WTC11 (cell line): ENCODE measurements around the gene WBP2NL.

ENCODE experiments used
- CREB1 ChIP-seq: sonication (generic); formaldehyde crosslinking; IDR thresholded peaks from 2 replicates; pipeline ENCODE4 v1.8.0; 2023; ENCODE audit warnings: mild to moderate bottlenecking, missing genetic modification reagents
- CTCF ChIP-seq: fragments of 200-600 bp; IDR thresholded peaks from 2 replicates; pipeline ENCODE4 v1.8.0; 2022; ENCODE audit warnings: antibody characterized with exemption
- ELF4 ChIP-seq: sonication (generic); formaldehyde crosslinking; IDR thresholded peaks from 2 replicates; pipeline ENCODE4 v1.8.1; 2022; ENCODE audit warnings: low read depth, mild to moderate bottlenecking, moderate library complexity, missing genetic modification reagents
- FOXP1 ChIP-seq: sonication (generic); formaldehyde crosslinking; IDR thresholded peaks from 2 replicates; pipeline ENCODE4 v1.8.0; 2022; ENCODE audit warnings: missing genetic modification reagents, mild to moderate bottlenecking, moderate library complexity, borderline replicate concordance
- TP53 ChIP-seq: sonication (generic); formaldehyde crosslinking; IDR thresholded peaks from 2 replicates; pipeline ENCODE4 v1.8.1; 2023; ENCODE audit warnings: mild to moderate bottlenecking, missing genetic modification reagents
- USF2 ChIP-seq: sonication (generic); formaldehyde crosslinking; IDR thresholded peaks from 2 replicates; pipeline ENCODE4 v1.8.1; 2023; ENCODE audit warnings: mild to moderate bottlenecking, missing genetic modification reagents, moderate library complexity
- ZNF232 ChIP-seq: sonication (generic); formaldehyde crosslinking; IDR thresholded peaks from 2 replicates; pipeline ENCODE4 v1.8.0; 2022; ENCODE audit warnings: mild to moderate bottlenecking, missing genetic modification reagents
- ZNF263 ChIP-seq: sonication (generic); formaldehyde crosslinking; IDR thresholded peaks from 2 replicates; pipeline ENCODE4 v1.8.1; 2022; ENCODE audit warnings: low read depth, mild to moderate bottlenecking, moderate library complexity, missing genetic modification reagents
- ZNF396 ChIP-seq: fragments of 250-450 bp; sonication (Bioruptor Pico); IDR thresholded peaks from 2 replicates; pipeline ENCODE4 v1.8.0; 2021; ENCODE audit warnings: mild to moderate bottlenecking, moderate library complexity, borderline replicate concordance
- TF ChIP-seq, protein P1 (sequence below): sonication (generic); formaldehyde crosslinking; IDR thresholded peaks from 2 replicates; pipeline ENCODE4 v1.8.0; 2022; ENCODE audit warnings: mild to moderate bottlenecking, missing genetic modification reagents
- TF ChIP-seq, protein P2 (sequence below): fragments of 250-450 bp; sonication (Bioruptor Pico); IDR thresholded peaks from 2 replicates; pipeline ENCODE4 v1.9.0; 2021; ENCODE audit warnings: mild to moderate bottlenecking
- TF ChIP-seq, protein P3 (sequence below): sonication (generic); formaldehyde crosslinking; IDR thresholded peaks from 2 replicates; pipeline ENCODE4 v1.8.1; 2022; ENCODE audit warnings: low read depth, missing genetic modification reagents, borderline replicate concordance

- no peak for TF ChIP-seq CTCF
- TF ChIP-seq ZNF232 (CRISPR knock-in tag) = no peak
- no peak for TF ChIP-seq ZNF263 (CRISPR knock-in tag)
- no peak for TF ChIP-seq TP53 (CRISPR knock-in tag)
- no peak for TF ChIP-seq FOXP1 (CRISPR knock-in tag)
- TF ChIP-seq ZNF396 (CRISPR knock-in tag) = no peak
- TF ChIP-seq, protein P1, sequence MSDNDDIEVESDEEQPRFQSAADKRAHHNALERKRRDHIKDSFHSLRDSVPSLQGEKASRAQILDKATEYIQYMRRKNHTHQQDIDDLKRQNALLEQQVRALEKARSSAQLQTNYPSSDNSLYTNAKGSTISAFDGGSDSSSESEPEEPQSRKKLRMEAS (CRISPR knock-in tag) = no peak
- TF ChIP-seq, protein P2, sequence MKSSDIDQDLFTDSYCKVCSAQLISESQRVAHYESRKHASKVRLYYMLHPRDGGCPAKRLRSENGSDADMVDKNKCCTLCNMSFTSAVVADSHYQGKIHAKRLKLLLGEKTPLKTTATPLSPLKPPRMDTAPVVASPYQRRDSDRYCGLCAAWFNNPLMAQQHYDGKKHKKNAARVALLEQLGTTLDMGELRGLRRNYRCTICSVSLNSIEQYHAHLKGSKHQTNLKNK (CRISPR knock-in tag) = no peak
- no peak for TF ChIP-seq USF2 (CRISPR knock-in tag)
- no peak for TF ChIP-seq CREB1 (CRISPR knock-in tag)
- TF ChIP-seq ELF4 (CRISPR knock-in tag) = no peak
- TF ChIP-seq, protein P3, sequence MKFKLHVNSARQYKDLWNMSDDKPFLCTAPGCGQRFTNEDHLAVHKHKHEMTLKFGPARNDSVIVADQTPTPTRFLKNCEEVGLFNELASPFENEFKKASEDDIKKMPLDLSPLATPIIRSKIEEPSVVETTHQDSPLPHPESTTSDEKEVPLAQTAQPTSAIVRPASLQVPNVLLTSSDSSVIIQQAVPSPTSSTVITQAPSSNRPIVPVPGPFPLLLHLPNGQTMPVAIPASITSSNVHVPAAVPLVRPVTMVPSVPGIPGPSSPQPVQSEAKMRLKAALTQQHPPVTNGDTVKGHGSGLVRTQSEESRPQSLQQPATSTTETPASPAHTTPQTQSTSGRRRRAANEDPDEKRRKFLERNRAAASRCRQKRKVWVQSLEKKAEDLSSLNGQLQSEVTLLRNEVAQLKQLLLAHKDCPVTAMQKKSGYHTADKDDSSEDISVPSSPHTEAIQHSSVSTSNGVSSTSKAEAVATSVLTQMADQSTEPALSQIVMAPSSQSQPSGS (CRISPR knock-in tag) = no peak
Observed at GRCh38 chr22:42064629-42065028, 66.0 kb downstream of the WBP2NL start.
